NCI-H2107 treated with DMSO at 0.1 percent for 48 hours (cell line): Measurements from ENCODE around the gene FZD4.
"Not testable (repeated sequence)": the region's sequence is repeated elsewhere in the genome, so short reads cannot be mapped to it uniquely, and the experiment has no call there.

ENCODE experiments used
- DNase-seq: peaks from one replicate; lab custom pipeline; 2025; ENCODE audit not compliant: unreplicated experiment; lab: John Stamatoyannopoulos, UW

The FZD4 gene

DNA sequence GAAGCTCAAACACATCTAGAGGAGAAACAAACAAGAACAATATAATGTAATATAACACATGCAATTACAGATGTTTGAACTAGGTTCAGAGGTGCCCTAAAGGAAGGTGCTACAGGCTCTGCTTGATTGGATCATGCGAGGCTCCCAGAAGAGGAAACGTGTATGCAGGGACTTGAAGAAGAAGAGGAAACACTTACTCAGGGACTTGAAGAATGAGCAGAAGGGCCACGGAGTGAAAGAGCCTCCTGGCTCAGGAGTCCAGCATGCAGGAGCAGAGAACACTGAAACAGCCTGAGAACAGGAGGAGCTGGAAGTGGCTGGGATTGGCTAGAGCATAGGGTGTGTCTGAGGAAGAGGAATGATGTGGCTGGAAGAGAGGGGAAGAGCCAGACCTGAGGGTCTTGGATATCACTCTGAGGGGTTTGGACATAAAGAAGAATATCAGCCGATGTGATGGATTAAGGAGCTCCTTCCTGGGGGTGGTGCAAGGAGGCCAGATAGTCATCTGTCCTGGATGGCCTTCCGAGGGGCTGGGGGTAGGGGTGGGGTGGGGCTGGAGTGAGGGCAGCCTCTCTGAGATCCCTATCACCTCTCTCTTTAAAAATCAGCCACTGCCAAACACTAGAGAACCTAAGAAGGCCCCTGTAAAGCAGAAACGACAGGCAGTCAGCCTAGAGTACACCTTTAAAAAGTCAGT lies 16.8 kb downstream of the FZD4 start:
- no peak for DNase-seq

DNA sequence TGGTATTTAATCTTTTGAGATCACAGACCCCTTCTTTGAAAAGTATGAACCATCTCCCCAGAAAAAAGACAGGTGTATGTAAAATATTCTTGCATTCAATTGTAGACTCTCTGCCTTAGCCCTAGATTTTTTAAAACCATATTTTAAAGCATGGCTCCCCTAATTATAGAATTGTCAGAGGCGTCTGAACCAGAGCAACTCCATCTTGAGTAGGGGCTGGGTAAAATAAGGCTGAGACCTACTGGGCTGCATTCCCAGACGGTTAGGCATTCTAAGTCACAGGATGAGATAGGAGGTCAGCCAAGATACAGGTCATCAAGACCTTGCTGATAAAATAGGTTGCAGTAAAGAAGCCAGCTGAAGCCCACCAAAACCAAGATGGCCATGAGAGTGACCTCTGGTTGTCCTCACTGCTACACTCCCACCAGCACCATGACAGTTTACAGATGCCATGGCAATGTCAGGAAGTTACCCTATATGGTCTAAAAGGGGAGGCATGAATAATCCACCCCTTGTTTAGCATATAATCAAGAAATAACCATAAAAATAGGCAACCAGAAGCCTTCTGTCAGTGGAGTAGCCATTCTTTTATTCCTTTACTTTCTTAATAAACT lies 17.9 kb downstream of the FZD4 start:
- not testable (repeated sequence) for DNase-seq

DNA sequence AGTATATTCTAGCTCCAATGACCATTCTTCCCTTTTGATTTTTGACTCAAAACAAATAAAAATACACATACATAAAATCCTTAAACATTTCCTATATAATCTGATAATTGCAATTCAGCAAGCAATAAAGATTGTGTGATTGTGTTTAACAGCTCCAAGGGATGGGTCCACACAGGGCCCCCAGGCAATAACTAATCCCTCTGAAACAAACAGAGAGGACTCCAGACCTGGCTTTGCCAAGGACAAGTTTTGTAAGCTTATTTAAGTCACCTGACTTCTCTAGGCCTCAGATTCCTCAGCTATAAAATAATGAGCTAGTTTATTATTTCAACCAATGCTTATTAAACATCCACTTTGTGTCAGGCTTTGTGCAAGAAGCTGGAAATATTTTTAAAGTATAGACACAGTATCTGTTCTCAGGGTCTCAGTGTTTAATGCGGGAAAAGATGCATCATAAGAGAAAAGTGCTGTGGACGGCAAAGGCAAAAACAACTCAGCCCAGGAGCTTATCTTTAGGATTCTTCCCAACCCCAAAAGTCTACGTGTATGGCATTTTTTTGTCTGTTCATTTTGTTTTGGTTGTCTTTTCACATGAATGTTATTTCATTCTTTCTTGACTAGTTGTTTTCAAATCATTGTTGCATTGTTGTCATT lies 20.1 kb downstream of the FZD4 start:
- DNase-seq, result no peak

DNA sequence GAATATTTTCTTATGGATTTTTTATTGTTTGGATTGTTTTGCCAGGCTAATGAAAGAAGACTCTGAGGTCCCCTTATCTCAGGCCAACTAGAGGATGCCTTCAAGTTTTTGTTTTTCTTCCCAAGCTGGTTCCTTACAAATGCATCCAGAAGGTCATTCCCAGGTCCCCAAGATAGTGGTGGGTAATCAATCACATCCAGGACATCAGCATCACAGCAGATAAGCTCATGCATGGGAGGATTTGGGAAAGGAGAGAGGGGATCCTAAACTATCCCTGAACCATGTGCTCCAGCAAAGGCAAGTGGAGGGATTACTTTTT lies 20.7 kb downstream of the FZD4 start:
- DNase-seq, result no peak

DNA sequence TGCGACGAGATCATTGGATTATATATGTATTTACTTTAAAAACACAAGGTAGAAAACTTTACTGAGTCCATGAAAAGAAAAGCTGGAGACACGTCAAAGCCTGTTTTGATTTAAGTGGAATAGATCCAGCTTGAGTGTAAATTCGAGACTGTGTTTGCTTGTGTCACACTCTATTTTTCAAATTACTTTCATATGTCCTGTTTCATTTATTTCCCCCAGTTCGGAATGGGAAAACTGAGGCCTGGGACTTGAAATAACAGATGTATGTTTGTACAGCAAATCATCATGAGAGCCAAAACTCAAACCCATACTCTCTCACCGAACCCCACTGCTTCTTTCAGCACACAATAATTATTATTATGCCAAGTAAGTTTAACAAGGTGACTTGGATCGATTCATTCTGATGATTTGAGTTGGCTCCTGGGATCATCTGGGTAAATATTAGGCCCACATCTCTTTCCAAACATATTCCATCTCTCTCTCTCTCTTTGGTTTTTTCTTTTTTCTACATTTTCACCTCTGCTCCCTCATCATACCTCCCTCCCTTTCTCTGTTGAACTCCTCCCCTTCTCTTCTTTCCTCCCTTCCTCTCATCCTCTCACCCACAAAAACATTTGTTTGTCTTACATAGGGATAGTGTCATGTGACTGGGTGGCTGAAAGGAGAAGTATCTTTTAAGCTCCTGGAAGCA lies 21.2 kb downstream of the FZD4 start:
- no peak for DNase-seq

DNA sequence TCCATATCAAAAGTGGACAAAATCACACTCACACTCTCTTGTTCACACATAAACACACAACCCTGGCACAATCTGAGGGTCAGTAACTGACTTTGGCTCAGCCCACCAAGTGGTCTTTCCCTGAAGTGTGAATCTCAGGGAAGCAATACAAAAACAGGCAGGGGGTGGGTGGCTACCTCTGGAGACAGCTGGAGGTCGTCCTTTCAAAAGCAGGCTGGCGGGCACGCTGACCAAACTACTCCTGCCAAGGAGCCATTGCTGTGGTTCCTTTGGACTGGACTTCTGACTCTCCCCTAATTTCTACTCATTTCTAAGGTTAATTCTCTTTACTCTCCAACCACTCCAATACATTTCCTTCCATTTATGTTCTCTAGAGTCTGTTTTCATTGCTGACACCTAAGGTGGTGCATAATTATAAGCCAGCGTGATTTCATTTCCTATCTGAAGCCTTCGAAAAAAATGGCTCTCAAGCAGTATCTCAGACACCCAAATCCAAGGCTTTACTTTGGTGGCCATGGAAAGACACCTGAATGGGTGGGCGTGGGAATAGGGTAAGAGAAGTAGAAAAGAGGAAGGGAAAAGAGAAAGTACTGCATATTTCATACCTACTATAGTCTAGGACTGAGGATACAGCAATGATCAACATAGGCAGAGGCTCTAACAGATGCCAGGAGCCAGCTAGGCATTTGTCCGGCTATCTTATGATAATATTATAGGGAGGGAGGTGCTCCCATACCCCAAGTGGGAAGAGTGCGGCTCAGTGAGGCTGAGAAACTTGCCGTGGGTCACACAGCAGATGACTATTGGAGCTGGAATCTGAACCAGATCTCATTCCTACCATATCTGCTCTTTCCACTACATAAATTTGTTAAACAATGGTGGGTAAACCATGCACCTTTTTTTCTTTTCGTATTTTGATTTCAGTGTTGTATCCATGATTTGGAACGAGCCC lies 22.0 kb downstream of the FZD4 start:
- no peak for DNase-seq

DNA sequence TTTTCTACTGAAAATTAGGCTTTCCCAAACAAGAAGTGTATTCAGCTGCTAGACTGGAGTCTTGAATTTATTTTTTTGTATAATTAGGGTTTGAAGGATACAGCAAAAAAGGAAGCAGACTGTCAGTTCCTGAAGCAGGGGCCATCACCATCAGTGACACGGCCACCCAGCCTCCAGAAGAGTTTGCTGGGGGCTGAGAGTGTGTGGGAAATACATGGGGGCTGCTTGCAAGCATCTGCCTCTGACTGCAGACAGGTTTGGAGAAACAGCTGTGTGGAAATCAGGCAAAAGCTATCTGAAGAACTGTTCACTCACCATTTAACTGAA lies 23.0 kb downstream of the FZD4 start:
- no peak for DNase-seq

DNA sequence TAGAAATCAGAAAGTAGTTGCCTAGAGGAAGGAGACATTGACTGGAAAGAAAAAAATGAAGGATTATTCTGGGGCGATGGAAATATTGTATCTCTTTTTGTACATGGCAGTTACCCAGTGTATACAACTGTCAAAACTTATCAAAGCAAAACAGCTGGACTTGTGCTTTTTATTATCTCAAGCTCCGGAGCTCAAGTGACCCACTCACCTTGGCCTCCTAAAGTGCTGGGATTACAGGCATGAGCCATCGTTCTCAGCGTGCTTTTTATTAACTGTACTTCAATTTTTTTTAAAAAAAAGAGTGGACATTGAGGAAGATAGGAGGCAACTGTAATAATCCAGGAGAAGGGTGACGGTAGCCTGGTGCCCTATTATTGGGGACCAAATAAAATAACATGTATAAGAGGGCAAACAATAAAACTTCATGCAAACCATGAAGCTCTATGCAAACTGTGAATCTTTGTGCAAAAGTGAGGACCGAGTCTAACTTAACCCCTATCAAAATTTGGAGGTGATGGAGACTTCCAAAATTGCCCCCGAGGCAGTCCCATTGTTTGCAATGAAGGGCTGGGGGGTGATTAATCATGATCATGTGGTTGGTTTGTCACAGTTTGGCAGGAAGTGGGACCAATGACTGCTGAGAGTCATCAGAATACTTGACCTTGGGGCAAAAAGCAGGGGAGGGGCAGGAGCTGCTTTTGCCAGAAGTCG lies 23.5 kb downstream of the FZD4 start:
- no peak for DNase-seq

DNA sequence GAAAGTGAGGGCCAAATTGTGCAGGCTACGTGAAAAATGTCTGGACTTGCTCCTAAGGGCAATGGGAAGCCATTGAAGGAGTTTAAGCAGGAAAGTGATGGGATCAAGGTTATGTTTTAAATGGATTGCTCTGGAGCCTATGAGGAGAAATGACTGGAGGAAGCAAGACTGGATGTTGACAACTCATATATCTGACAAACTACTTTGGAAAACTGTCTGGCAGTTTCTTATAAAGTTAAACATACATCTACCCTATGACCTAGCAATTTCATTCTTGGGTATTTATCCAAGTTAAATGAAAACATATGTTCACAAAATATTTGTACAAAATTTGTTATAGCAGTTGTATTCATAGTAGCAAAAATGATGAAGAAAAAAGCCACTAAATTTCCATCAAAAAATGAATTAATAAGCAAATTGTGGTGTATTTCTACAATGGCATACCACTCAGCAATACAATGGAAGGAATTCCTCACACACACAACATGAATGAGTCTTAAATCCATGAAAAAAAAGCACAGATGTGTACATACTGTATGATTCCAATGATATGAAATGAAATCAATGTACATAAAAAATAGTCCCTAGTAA lies 24.1 kb downstream of the FZD4 start:
- DNase-seq, result no peak

DNA sequence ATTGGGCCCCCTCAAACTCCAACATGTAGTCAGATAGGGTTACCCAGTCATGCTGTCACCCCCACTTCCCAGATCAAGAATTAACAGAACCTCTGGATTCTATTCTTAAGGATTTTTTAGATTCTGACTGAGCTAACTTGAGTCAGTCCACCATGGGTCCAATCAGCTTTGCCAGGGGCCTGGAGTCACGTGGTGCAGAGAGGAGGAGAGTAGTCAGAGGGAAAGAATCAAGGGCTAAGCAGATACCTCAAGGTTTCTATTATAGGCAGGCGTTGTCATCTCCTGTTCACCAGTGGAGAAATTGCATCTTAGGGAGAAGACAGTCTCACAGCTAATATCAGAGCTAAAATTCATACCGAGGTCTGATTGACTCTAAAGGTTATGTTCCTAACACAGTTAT lies 28.2 kb downstream of the FZD4 start:
- DNase-seq, result no peak

DNA sequence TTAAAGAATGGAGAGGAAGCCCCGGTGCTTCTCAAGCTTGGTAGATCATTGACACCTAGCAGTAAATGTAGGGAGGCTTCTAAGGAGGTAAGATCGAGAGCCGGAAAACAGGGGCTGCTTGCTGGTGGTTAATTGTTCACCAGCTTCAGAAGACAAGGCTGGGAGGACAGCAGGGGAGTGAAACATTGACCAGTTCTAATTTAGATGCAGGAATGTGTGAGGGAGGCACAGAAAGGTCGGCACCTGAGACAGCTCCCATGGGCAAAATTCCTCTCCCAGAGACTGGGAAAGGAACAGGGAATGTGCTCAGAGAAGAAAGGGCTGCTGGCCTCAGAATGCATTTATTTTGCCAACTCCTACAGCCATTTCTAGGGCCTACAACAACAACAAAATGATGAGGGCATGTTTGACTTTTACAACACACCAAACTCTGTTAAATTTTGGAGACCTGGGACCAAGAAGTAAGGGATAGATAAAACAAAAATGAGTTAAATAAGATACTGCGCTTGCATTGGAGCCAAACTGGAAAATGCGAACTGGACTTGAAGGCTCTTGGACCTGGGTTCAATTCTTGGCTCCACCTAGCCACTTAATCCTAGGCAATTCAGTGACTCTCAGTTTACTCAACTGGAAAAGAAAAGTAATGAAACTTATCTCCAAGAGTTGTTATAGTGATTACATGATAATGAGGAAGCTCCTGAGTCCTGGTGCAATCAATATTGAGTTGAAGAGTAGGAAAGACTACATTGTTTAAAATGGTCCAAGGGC lies 31.0 kb downstream of the FZD4 start:
- no peak for DNase-seq

DNA sequence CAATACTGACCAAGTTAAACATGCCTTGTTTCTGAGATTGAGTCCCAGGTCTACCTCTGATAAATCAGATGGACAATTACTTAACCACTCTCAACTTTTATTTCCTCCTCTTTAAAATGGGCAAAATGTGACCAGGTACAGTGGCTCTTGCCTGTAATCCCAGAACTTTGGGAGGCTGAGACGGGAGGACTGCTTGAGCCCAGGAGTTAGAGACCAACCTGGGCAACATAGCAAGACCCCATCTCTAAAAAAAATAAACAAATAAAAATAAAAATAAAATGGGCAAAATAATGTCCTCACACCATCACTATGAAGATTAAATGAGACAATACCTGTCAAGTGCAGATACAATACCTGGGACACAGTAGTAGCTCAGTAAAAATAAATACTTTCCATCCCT lies 33.0 kb downstream of the FZD4 start:
- DNase-seq, result no peak

DNA sequence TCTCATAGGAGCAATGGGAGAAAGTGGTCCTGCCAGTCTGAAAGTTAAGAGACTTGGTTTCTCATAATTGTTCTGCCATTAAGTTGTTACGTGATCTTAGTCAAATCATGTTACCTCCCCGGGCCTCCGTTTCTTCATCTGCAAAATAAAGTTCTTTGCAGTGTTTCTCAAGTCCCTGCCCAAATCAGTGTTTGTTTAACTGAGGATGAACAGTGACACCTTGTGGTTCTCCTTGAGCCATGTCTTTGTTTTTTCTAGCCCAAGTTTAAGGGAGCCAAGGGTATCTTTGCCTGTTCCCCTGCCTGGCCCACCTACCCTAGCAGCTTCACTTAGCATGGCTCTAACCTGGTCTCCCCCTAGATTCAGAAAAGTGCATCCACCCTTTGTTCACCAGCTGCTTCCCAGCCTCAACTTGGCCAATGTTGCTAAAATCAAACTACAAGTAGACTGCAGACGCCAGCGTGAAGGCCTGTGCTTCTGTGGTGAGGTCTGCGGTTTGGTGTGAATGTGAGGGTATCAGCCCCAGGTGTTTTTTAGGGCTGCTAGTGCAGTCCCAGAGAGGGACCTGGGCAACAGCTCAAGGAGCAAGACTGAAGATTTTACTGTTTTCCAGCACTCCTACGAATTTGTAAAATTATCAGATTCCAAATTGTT lies 35.5 kb downstream of the FZD4 start:
- peak; percentile 28 for DNase-seq

DNA sequence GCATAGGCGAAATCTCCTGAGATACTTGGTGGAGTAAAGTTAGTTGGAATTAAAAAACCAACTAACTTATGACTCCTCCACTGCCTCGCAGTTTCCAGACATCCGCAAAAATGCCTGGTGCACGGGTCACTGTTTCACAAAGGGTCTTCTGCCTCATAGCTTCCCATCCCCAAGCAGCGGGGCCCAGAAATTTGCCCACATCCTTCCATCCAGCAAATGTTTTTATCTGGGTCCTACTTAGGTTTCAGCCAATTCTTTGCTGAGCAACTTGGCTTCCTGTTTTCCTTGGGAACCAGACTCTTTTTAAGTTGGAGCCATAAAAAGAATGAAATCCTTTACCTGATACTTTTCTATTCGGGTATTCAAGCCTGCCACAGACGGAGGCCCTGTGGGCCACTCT lies 36.2 kb downstream of the FZD4 start:
- no peak for DNase-seq

DNA sequence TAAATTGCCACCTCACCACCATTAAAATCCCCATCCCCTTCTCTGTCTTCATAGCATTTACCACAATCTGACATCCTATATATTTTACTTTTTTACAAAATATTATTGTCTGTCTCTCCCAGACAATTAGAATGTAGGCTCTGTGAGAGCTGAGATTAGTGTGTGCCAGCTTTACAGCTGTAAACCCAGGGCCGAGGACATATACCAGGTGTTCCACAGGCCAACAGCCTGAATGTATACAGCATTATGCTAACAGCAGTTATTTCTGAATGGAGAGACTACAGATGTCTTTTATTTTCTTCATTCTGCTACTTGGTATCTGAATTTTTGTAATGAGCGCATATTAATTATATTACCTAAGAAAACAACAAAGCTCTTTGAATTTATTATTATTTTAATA lies 36.7 kb downstream of the FZD4 start:
- DNase-seq, result no peak

DNA sequence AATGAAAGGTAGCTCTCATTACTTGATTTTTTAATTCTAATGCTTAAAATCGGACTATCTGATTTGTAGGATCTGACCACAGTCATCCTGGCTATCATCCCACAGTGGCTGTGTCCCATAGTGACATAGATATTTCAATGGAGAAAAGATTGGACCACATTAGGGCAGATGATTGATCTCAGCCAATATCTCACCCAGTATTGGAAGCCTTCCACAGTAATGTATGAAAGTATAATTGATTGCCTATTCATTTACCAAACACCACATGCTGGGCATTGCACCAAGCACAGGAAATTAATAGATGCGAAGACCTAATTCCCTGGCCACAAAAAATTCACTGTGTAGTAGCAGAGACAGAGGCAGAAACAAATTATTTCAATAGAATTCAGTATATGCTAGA lies 37.6 kb downstream of the FZD4 start:
- DNase-seq, result no peak

DNA sequence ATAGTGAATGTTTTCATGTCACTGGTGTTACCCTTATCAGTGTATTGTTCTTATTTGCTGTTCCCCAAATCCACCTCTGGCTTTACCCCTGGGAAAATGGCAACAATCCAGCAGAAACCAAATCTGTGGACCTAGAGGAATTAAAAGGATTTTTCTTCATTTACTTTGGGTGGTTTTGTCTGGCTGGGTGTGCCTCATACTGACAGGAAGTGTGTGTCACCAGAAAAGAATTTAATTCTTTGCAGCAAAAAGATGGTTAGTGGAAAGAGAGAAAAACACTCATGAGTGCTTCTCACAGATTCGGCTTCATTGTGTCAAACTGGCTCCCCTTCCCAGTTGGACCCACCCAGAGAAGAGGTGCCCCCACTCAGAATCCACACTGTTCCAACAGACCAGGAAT lies 38.9 kb downstream of the FZD4 start:
- DNase-seq, result no peak

DNA sequence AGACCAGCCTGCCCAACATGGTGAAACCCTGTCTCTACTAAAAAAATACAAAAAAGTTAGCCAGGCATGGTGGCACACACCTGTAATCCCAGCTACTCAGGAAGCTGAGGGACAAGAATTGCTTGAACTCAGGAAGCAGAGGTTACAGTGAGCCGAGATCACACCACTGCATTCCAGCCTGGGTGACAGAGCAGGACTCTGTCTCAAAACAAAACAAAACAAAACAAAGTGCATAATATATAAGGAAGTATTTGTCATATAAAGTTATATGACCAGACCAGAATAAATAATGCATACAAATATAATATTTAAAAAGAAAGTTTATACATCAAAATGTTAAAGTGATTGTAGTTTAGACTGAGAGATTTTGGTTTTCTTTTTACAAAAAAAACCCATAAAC lies 39.3 kb downstream of the FZD4 start:
- not testable (repeated sequence) for DNase-seq
